OCI-M2 (cell line): ENCODE data around the gene APH1B.
"Not testable (repeated sequence)": the region's sequence is repeated elsewhere in the genome, so short reads cannot be mapped to it uniquely, and the experiment has no call there.

ENCODE experiments used
- DNase-seq: peaks from one replicate; lab custom pipeline; 2025; ENCODE audit not compliant: unreplicated experiment; lab: John Stamatoyannopoulos, UW

The APH1B gene

DNA sequence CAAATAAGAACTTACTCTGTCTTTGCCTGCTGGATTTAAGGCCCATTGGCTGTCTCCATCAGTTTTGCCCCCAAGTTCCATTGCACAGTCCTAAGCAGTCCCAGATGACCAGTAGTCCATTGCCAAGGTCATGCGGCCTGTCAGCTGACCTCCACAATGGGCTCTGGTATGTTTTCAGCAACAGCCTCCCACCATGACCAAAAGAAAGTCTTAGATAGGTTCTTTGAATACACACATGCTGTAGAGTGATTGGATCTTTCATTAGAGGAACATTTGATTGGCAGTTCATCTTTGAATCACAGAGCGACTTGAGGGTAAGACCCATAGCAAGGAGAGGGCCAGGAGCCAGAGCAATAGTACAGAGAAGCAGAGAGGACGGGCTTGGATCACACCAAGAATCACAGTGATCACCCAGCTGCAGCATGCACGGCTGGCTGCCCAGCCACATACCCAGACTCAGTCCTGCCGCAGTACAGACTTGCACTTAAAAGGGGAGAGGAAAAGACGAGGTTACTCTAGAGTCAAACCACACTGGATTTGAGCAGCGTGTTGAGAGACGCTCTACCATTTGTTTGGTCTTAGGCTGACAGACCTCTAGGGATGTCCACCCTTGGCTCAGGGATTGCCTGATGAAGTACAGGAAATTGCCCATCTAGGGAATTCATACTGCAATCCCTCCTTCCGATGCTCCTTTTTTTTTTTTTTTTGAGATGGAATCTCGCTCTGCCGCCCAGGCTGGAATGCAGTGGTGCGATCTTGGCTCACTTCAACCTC is 50.4 kb downstream of the APH1B start:
- no peak for DNase-seq

- DNase-seq, result no peak
Observed at GRCh38 chr15:63329567-63330350, 52.4 kb downstream of the APH1B start.

GRCh38 chr15:63330926-63331325 is 53.5 kb downstream of the APH1B start:
- DNase-seq, result no peak

DNA sequence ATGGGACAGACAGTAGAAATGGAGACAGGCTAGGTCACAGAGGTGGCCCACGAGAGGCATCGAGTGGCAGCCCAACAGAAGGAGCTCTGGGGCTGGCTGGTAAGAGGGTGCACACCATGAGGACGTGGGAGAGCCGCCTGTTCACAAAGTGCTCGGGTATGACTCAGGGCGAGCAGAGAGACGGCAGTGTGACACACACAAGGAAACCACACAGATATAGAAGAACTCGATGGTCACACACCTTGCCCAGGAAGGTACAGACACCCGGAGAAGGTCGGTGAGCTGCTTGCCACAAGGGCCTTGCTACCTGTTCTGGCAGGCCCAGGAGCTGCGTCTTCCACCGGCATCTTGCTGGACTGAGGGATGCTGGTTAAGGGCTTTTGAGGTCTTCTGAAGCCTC is 54.1 kb downstream of the APH1B start:
- DNase-seq, result no peak

DNA sequence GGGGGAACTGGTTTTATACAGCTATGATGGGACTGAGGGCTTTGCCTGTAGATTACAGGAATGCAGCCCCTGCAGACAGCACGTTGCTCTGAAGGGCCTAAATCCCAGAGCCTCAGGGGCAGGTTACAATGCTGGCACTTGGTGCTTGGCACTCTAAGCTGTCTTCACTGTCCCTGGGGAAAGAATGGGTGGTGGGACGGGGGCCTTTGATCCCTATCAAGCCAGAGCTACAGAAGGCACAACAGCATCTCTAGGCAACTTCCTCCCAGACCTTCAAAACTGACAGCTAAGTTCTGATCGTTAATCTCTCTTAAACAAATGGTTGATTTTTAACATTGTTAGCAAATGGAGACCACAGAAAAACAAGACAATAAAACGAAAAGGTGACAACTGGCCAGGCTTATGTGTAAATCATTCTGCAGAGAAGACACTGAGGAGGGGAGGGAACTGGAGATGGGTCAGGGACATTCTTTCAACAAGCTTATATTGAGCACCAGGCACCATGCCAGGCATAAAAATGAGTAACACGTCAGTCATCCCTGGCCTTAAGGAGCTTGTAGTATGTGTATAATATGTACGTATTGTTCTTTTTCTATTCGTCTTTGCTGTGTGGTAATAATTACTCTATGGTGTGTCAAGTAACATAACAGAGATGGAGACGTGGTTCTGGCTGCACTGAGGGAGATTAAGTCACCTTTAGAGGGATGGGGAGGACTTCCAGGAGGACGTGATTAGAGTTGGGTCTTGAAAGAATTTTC is 55.1 kb downstream of the APH1B start:
- DNase-seq, result no peak

- no peak for DNase-seq
Observed at GRCh38 chr15:63334821-63335220, 57.4 kb downstream of the APH1B start.

DNA sequence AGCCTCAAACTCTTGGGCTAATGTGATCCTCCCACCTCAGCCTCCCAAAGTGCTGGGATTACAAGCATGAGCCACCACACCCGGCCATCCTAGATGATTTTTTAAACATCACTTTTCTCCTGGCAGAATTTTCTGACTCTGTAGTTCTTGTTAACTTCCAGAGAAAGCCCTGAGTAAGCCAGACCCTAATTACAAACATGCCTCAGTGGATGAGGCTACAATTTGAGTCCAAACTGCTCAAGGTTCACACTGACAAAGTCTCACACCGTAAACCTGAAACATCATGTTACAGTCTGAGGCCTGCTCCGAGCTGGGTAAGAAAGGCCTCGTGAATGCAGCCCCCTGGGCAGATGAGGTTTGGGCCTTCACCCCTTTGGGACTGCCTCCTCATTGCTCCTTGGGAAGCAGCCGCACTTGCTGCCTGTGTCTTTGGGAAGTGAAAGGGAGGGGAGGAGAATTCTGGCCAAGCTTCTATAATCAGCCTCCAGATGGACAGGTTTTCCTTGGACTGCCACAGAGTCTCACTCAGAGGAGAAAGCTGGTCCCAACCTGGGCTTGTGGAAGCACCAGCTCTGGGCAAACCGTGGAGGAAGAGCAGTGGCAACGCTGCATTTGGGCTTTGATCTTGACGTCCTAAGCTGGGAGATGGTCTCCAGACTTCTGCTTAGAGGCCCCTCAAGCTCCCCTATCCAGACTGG is 58.3 kb downstream of the APH1B start:
- DNase-seq, result no peak

GRCh38 chr15:63337046-63337445 is 59.6 kb downstream of the APH1B start:
- no peak for DNase-seq

DNA sequence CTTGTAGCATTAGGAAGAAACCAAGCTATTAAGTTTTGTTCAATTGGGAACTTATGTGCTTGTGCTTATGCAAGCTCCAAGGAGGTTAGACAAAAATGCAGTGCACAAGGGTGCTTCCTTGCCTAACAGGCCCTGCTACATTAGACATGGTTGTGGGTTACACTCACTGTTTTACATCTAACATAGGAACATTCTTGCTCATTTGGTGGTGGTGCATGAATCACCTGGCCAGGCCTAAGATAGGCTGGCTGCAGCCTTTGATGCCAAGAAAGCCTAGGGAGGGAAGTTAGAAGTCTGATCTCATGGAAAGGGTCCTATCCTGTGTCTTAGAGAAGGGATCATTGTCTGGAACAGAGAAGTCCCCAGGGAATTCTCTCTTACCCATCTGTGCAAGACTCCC is 60.8 kb downstream of the APH1B start:
- no peak for DNase-seq

GRCh38 chr15:63339006-63339766 is 61.8 kb downstream of the APH1B start:
- no peak for DNase-seq

DNA sequence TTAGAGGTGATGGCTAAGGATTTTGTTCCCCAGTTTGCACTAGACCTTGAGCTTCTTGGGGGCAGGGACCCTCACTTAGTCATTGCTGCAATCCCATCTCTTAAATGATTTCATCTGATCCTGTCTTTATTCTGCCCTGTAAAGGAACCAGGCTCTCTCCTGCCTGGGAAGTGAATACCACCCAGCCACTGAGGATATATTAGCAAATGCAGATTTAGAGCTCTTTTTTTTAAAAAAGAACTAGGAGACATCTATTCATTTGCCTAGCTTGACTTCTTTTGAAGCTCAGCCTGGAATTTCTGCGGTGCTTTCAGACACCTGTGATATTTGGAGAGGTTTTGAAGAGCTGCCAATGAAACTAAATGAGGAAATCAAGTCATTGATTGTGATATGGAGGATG is 62.4 kb downstream of the APH1B start:
- DNase-seq, result no peak

- no peak for DNase-seq
Observed at GRCh38 chr15:63340353-63340752, 62.9 kb downstream of the APH1B start.

DNA sequence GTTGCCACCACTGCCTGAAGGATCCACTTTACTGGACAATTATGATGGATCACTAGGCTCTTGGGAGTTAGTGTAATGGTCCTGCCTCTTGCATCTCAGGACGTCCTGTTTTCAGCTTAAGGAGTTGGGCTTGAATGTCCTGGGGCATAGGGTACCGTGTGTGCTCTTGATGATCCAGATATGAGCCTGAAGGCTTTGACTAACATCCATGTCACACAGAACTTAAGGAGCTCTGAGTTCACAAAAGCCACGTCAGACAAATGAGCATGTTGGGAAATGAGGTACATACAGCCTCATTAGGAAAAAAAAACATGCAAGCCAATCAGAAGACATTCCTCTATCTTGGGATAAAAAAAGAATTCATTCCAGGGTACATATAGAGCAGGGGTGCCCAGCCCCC is 63.5 kb downstream of the APH1B start:
- no peak for DNase-seq

- no peak for DNase-seq
Observed at GRCh38 chr15:63341898-63342297, 64.5 kb downstream of the APH1B start.

GRCh38 chr15:63342996-63343562 is 65.7 kb downstream of the APH1B start:
- not testable (repeated sequence) for DNase-seq

GRCh38 chr15:63344731-63345390 is 67.5 kb downstream of the APH1B start:
- no peak for DNase-seq

GRCh38 chr15:63345391-63345752 is 68.0 kb downstream of the APH1B start:
- no peak for DNase-seq

DNA sequence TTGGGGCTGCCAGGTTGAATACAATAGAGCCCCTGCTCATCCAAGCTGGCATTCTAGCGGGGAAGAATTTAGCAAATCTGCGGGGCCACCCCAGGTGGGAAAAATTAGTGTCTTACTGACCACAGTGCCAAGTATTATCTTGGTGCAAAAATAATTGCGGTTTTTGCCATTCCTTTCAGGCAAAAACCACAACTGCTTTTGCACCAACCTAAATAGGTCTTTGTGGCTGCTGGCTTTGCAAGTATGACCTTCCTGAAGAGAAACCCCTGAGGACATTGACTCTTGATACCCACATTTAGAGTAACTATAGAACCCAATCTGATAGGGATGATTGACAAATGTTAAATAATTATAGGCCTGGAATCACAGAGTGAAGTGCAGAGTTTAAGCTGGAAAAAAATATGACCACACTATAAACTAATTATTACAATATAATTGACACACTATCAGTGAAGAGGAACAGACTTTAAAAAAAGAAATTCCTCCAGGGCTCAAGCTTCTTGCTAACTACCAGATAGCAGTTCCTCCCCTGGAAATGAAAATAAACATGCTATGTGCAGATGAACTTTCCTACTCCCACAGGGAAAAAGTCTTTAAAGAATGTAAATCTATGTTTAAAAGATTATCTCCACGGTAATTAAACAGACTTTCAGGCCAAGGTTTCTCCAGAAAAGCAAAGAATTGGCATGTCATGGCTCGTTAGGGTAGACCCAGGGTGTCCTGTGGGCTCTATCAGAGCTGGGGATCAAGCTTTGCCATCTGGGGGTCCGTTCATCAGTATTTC is 69.9 kb downstream of the APH1B start:
- no peak for DNase-seq

DNA sequence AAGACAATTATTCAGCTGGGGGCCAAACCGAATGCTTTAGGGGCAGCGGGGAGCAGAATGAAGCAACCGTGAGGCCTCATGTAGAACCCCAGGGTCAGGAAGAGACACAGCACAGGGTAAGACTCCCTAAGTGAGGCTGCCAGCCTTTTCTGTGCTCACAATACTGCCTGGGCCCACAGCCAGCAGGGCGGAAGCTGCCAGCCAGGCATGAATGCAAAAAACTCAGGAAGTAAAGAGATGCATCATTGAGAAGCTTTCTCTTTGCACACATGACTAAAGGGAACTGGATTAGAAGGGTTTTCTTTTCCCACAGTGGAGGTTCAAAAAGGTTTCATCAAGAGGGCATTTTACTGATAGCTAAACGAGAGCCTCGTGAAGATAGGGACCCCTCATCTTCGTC is 71.0 kb downstream of the APH1B start:
- DNase-seq, result no peak
